ENCODE measurements around the gene BRD8.
"Not testable (repeated sequence)": the region's sequence is repeated elsewhere in the genome, so short reads cannot be mapped to it uniquely, and the experiment has no call there.

BRD8 gene, protein sequence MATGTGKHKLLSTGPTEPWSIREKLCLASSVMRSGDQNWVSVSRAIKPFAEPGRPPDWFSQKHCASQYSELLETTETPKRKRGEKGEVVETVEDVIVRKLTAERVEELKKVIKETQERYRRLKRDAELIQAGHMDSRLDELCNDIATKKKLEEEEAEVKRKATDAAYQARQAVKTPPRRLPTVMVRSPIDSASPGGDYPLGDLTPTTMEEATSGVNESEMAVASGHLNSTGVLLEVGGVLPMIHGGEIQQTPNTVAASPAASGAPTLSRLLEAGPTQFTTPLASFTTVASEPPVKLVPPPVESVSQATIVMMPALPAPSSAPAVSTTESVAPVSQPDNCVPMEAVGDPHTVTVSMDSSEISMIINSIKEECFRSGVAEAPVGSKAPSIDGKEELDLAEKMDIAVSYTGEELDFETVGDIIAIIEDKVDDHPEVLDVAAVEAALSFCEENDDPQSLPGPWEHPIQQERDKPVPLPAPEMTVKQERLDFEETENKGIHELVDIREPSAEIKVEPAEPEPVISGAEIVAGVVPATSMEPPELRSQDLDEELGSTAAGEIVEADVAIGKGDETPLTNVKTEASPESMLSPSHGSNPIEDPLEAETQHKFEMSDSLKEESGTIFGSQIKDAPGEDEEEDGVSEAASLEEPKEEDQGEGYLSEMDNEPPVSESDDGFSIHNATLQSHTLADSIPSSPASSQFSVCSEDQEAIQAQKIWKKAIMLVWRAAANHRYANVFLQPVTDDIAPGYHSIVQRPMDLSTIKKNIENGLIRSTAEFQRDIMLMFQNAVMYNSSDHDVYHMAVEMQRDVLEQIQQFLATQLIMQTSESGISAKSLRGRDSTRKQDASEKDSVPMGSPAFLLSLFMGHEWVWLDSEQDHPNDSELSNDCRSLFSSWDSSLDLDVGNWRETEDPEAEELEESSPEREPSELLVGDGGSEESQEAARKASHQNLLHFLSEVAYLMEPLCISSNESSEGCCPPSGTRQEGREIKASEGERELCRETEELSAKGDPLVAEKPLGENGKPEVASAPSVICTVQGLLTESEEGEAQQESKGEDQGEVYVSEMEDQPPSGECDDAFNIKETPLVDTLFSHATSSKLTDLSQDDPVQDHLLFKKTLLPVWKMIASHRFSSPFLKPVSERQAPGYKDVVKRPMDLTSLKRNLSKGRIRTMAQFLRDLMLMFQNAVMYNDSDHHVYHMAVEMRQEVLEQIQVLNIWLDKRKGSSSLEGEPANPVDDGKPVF

GRCh38 chr5:138178516-138179276, at the start of gene BRD8, which contains the start of gene KIF20A:
TSS of gene BRD8 (minus strand) at chr5:138178630. CDS start at chr5:138178614, 16 bp downstream.
TSS of gene KIF20A (plus strand) at chr5:138179112. CDS start at chr5:138179681, 569 bp downstream.
- DNase-seq (ENCODE audit: low read depth) = peak; percentile 84

- DNase-seq (ENCODE audit: low read depth) = no peak
Observed at GRCh38 chr5:138226910-138227309, 48.5 kb upstream of the BRD8 start.

GRCh38 chr5:138224712-138225111, 46.3 kb upstream of the BRD8 start:
- DNase-seq (ENCODE audit: low read depth) = no peak

DNA sequence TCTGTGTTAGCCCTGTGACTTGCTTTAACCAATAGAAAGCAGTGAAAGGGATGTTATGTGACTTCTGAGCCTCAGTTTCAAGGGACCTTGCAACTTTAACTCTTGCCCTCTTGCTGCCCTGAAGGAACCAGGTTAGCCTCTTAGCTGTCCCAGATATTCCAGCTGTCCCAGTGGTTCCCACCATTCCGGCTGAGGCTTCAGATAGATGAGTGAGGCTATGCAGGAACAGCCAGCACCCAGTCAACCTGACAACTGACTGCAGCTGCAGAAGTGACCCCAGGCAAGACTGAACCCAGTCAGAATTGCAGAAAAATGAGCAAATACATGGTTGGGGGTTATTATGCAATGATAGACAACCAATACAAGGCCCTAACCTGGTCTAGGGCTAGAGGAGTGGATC, 45.1 kb upstream of the BRD8 start:
- no peak for DNase-seq (ENCODE audit: low read depth)

DNA sequence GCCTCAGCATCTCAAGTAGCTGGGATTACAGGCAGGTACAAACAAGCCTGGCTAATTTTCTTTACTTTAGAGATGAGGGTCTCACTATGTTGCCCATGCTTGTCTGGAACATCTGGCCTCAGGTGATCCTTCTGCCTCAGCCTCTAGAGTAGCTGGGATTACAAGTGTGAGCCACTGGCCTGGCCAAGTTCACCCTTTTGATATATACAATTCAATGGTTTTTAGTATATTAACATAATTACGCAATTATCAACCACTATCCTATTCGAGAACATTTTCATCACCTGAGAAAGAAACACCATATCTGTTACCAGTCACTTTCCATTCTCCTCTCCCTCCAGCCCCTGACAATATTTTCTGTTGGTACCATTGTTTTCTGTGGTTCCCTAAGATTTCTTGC, 38.4 kb upstream of the BRD8 start:
- no peak for DNase-seq (ENCODE audit: low read depth)

GRCh38 chr5:138213161-138214029, 35.0 kb upstream of the BRD8 start, which contains the start of gene CDC23:
TSS of gene CDC23 (minus strand) at chr5:138213323. CDS start at chr5:138213312, 11 bp downstream.
- DNase-seq (ENCODE audit: low read depth) = peak; percentile 75

GRCh38 chr5:138212828-138213160, 34.4 kb upstream of the BRD8 start:
- DNase-seq (ENCODE audit: low read depth) = no peak

GRCh38 chr5:138210985-138211384, 32.6 kb upstream of the BRD8 start:
- no peak for DNase-seq (ENCODE audit: low read depth)

GRCh38 chr5:138193859-138194258, 15.4 kb upstream of the BRD8 start:
- DNase-seq (ENCODE audit: low read depth) = not testable (repeated sequence)

GRCh38 chr5:138192826-138193225, 14.4 kb upstream of the BRD8 start:
- DNase-seq (ENCODE audit: low read depth) = no peak

- DNase-seq (ENCODE audit: low read depth) = no peak
Observed at GRCh38 chr5:138188626-138189025, 10.2 kb upstream of the BRD8 start.

GRCh38 chr5:138186002-138186447, 7.6 kb upstream of the BRD8 start:
- DNase-seq (ENCODE audit: low read depth) = no peak

DNA sequence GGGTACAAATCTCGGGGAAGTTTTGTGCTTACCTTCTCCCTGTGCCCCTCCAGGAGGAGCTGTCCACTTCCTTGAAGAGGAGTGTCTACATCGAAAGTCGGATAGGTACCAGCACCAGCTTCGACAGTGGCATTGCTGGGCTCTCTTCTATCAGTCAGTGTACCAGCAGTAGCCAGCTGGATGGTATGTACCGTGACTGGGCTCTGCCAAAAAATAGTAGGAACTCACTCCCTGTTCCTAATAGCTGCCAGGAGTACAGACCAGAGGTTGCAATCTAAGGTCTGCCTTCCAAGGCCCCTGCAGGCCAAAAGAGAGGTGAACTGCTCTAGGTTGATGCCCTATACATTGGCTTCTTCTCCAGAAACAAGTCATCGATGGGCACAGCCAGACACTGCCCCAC, 4.4 kb upstream of the BRD8 start:
- no peak for DNase-seq (ENCODE audit: low read depth)

GRCh38 chr5:138180841-138181240, 2.4 kb upstream of the BRD8 start:
- DNase-seq (ENCODE audit: low read depth) = no peak

- DNase-seq (ENCODE audit: low read depth) = no peak
Observed at GRCh38 chr5:138180183-138180782, 1.9 kb upstream of the BRD8 start.

GRCh38 chr5:138179277-138179857, 937 bp upstream of the BRD8 start:
- DNase-seq (ENCODE audit: low read depth) = no peak

DNA sequence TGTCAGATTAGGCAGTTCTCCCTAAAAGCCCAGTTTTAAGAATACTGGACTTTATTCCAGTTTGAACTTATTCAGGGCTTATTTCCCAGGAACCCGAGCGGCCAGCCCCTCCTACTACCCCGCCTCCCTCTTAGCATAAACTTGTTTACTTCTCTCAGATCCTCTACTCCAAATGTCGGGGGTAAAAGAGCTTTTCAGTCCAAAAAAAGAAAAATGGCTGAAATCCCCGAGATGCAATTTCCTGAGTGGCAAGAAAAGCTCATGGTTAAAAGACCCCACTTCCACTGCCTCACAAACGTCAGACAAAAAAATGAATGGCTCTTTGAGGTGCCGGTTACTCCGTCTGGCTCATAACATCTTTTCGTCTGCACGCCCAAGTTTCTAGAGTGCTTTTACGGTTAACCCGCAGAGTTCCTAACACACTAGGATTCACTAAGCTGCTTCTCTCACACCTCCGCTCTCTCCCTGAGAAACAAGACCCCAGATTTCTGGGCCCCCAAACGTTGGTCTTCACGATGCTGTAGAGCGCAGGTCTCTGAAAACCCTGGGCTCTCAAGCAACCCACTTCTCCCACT, 402 bp downstream of the BRD8 start:
- no peak for DNase-seq (ENCODE audit: low read depth)

GRCh38 chr5:138170299-138170698, 8.1 kb downstream of the BRD8 start:
- DNase-seq (ENCODE audit: low read depth) = no peak

DNA sequence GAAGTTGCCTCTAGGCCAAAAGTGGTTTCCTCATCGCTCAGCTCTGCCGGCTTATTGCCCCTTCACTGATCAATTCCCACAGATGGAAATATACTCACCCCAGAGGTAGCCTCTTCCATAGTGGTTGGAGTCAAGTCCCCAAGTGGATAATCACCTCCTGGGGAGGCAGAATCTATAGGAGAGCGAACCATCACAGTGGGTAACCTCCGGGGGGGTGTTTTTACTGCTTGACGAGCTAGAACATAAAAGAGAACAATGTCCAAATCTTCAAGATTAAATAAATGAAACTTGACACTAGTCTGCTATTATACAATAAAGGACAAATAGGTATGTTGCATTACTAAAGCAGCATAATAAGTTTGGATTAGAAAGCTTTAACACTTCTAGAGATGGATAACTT, 9.3 kb downstream of the BRD8 start:
- no peak for DNase-seq (ENCODE audit: low read depth)
